Ishikawa (cell line): ENCODE results near the gene REC8.

Experiments
- CEBPB ChIP-seq: IDR thresholded peaks from 2 replicates; pipeline ENCODE4 v1.6.1; 2012
- CREB1 ChIP-seq: IDR thresholded peaks from 2 replicates; pipeline ENCODE4 v1.6.1; 2012; ENCODE audit warnings: low read depth
- EGR1 ChIP-seq: IDR thresholded peaks from 2 replicates; pipeline ENCODE4 v1.6.1; 2012
- FOXM1 ChIP-seq: IDR thresholded peaks from 2 replicates; pipeline ENCODE4 v1.6.1; 2012; ENCODE audit warnings: low read depth, borderline replicate concordance
- NFIC ChIP-seq: IDR thresholded peaks from 2 replicates; pipeline ENCODE4 v1.6.1; 2012
- RAD21 ChIP-seq: IDR thresholded peaks from 2 replicates; pipeline ENCODE4 v1.6.1; 2012; ENCODE audit warnings: low read depth
- TAF1 ChIP-seq: IDR thresholded peaks from 2 replicates; pipeline ENCODE4 v1.6.1; 2012; ENCODE audit warnings: low read depth, mild to moderate bottlenecking
- TCF12 ChIP-seq: IDR thresholded peaks from 2 replicates; pipeline ENCODE4 v1.6.1; 2012; ENCODE audit warnings: low read depth
- TEAD4 ChIP-seq: IDR thresholded peaks from 2 replicates; pipeline ENCODE4 v1.6.1; 2012
- YY1 ChIP-seq: IDR thresholded peaks from 2 replicates; pipeline ENCODE4 v1.6.1; 2012; ENCODE audit warnings: low read depth
- ZBTB7A ChIP-seq: IDR thresholded peaks from 2 replicates; pipeline ENCODE4 v1.6.1; 2012; ENCODE audit warnings: low read depth
- TF ChIP-seq, protein P1 (sequence below): IDR thresholded peaks from 2 replicates; pipeline ENCODE4 v1.6.1; 2012
- TF ChIP-seq, protein P2 (sequence below): IDR thresholded peaks from 2 replicates; pipeline ENCODE4 v1.6.1; 2012
- TF ChIP-seq, protein P3 (sequence below): IDR thresholded peaks from 2 replicates; pipeline ENCODE4 v1.6.1; 2012; ENCODE audit warnings: low read depth, mild to moderate bottlenecking

The REC8 gene

DNA sequence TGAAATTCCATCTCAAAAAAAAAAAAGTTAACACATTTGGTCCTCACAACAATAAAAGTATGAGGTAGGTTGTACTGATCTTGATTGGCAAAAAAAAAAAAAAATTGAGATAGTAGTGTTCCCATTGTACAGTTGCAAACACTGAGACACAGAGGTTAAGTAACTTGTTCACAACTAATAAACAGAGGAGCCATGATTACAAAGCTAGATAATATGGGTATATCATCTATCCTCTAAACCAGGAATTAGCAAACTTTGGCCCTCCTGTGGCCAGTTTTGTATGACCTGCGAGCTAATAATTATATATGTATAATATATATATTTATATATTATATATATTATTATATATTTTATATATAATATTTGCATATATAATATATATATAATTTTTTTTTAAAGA is 38.1 kb upstream of the REC8 start:
- TF ChIP-seq ZBTB7A (no peak), TEAD4 (no peak), CEBPB (no peak), CREB1 (no peak), NFIC (no peak), RAD21 (no peak), TCF12 (no peak), EGR1 (no peak), TAF1 (no peak), FOXM1 (no peak)
- TF ChIP-seq, protein P1, sequence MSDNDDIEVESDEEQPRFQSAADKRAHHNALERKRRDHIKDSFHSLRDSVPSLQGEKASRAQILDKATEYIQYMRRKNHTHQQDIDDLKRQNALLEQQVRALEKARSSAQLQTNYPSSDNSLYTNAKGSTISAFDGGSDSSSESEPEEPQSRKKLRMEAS = no peak
- TF ChIP-seq, protein P2, sequence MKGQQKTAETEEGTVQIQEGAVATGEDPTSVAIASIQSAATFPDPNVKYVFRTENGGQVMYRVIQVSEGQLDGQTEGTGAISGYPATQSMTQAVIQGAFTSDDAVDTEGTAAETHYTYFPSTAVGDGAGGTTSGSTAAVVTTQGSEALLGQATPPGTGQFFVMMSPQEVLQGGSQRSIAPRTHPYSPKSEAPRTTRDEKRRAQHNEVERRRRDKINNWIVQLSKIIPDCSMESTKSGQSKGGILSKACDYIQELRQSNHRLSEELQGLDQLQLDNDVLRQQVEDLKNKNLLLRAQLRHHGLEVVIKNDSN = no peak

DNA sequence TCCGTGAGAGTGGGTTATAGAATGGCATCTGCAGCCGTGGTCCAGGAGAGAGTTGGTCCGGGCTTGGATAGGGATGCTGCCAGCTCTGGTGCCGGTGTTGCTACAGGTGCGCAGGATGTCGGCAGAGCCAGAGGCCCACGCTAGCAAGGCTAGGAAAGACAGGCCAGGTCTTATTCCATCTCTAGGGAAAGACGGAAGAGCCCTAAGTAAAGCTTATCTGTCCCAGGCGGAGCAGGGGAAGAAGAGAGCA is 36.4 kb upstream of the REC8 start:
- TF ChIP-seq TAF1 (no peak), CREB1 (no peak), EGR1 (no peak), FOXM1 (no peak), NFIC (no peak), YY1 (no peak), TEAD4 (no peak)
- TF ChIP-seq, protein P1 = no peak
- TF ChIP-seq, protein P2 = no peak

DNA sequence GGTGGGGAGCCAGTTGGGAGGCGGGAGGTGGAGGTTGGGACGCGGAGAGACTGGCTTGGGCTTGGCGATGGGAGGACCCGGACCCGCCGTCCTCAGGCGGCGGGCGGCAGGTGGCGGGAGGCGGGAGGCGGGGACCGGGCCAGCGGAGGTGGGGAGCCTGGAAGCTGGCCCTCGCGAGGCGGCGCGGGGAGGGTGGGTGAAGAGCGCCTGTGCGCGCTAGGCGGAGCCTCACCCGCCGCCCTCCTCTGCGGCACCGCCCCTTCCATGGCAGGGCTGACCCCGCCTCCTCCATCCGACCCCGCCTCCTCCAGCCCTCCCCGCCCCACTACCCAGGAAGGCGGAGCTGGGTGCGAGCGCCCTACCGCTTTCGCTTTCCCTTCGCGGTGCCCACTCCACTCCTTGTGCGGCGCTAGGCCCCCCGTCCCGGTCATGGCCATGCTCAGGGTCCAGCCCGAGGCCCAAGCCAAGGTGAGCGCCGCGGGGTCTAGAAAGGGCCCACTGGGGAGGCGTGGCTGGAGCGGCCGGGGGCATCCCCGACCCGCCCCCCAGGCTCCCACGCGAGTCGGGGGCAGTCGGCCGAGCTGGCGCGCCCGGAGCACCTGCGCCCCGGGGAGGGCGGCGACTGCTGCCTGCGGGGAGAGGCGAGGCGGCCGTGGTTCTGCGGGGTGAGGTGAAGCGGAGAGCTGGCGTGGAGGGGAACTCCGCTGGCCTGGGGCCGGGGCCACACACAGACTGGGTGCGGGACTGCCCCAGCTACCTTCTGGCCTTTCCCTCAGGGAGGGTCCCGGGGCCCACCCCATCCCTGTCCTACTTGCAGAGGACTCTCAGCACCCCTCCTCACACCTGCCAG is 35.8 kb upstream of the REC8 start, which contains the start of gene PSME1:
Gene PSME1, plus strand, starts transcription at position 361 of the 850 bp plus-strand sequence. Its CDS starts 69 bp downstream, at position 430.
- TF ChIP-seq FOXM1 = no peak
- no peak for TF ChIP-seq NFIC
- TF ChIP-seq, protein P3, sequence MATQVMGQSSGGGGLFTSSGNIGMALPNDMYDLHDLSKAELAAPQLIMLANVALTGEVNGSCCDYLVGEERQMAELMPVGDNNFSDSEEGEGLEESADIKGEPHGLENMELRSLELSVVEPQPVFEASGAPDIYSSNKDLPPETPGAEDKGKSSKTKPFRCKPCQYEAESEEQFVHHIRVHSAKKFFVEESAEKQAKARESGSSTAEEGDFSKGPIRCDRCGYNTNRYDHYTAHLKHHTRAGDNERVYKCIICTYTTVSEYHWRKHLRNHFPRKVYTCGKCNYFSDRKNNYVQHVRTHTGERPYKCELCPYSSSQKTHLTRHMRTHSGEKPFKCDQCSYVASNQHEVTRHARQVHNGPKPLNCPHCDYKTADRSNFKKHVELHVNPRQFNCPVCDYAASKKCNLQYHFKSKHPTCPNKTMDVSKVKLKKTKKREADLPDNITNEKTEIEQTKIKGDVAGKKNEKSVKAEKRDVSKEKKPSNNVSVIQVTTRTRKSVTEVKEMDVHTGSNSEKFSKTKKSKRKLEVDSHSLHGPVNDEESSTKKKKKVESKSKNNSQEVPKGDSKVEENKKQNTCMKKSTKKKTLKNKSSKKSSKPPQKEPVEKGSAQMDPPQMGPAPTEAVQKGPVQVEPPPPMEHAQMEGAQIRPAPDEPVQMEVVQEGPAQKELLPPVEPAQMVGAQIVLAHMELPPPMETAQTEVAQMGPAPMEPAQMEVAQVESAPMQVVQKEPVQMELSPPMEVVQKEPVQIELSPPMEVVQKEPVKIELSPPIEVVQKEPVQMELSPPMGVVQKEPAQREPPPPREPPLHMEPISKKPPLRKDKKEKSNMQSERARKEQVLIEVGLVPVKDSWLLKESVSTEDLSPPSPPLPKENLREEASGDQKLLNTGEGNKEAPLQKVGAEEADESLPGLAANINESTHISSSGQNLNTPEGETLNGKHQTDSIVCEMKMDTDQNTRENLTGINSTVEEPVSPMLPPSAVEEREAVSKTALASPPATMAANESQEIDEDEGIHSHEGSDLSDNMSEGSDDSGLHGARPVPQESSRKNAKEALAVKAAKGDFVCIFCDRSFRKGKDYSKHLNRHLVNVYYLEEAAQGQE = no peak
- TF ChIP-seq, protein P1 = peak; percentile 19; the same call in 1 of the 2 replicates
- peak; percentile 81; the same call in 1 of the 2 replicates for TF ChIP-seq ZBTB7A
- TF ChIP-seq TAF1 = no peak; the same call in 1 of the 2 replicates

DNA sequence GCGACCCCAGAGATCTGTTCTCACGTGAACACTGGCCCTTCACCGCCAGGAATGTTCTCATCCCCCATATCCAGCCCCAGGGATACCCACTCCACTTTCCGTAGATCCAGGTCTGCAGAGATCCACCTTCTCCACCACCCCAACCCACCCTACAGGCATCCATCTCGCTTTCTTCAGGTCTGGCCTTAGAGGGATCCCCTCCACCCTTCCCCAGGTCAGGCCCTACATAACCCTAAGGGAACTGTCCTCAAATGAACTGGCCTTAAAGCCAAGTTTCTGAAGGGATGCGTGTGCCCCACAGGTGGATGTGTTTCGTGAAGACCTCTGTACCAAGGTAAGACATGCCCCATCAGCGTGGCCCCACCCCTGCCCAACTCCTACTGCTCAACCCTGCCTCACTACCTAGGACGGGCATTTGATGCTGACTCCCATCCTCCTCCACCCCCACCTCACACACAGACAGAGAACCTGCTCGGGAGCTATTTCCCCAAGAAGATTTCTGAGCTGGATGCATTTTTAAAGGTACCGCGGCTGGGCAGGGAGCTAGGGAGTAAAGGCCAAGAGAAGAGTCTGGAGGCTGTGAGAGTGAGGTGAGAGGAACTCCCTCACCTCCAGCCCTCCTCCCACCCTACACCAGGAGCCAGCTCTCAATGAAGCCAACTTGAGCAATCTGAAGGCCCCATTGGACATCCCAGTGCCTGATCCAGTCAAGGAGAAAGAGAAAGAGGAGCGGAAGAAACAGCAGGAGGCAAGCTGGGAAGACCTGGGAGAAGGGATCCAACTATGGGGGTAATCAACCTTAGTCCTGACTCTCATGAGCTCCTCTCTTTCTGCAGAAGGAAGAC is 35.0 kb upstream of the REC8 start:
- TF ChIP-seq RAD21 (no peak), TEAD4 (no peak), FOXM1 (no peak), YY1 (no peak), CEBPB (no peak), TCF12 (no peak), EGR1 (no peak), ZBTB7A (no peak), NFIC (no peak)
- TF ChIP-seq, protein P3 = no peak
- TF ChIP-seq, protein P2 = no peak
